Measurements from ENCODE around the gene EXTL1.
A peak's percentile ranks its signal among the peaks of the same experiment; 100 is the strongest.

EXTL1 gene

DNA sequence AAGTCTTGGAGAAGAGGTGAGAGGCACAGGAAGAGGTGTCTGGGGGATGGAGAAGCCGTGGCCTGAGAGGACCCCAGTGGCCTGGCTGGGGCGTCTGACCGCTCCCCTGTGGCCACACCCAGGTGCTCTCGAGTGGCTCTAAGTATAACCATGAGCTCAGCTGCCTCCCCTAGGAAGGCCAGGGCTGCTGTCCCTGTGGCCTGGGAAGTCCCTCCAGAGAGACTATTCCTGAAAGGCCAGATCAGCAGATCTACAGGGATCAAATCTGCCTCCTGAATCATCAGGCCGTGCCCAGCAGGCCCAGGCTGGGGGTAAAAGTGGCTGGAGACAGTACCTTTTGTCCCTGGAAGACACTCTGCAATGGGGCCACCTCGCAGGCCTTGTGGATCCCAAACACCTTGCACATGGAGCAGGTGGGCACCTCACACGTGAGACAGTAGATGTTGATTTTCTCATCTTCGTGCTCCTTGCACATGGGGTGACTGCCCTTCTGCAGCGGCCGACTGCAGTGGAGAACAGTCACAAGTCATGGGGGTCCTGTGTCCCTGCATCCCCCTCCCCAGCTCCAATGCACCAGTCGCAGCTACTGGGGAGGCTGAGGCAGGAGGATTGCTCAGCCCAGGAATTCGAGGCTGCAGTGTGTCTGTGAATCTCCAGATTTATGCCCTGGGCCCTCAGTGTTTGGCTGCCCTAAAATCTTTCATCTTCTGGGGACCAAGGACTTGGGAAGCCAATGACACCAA is 39.4 kb downstream of the EXTL1 start:
- H3K9me3 Mint-ChIP-seq, result no peaks in the 10 kb centered on the region
- TF ChIP-seq, protein P1, sequence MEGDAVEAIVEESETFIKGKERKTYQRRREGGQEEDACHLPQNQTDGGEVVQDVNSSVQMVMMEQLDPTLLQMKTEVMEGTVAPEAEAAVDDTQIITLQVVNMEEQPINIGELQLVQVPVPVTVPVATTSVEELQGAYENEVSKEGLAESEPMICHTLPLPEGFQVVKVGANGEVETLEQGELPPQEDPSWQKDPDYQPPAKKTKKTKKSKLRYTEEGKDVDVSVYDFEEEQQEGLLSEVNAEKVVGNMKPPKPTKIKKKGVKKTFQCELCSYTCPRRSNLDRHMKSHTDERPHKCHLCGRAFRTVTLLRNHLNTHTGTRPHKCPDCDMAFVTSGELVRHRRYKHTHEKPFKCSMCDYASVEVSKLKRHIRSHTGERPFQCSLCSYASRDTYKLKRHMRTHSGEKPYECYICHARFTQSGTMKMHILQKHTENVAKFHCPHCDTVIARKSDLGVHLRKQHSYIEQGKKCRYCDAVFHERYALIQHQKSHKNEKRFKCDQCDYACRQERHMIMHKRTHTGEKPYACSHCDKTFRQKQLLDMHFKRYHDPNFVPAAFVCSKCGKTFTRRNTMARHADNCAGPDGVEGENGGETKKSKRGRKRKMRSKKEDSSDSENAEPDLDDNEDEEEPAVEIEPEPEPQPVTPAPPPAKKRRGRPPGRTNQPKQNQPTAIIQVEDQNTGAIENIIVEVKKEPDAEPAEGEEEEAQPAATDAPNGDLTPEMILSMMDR (IDR thresholded peaks at IDR 0.05; ENCODE audit: unreplicated experiment in 3 of 3), result no peak
- peaks cover 32% of the 10 kb centered on the region for H3K4me1 Mint-ChIP-seq
- H3K4me3 Mint-ChIP-seq, result no peak overlapping the region
- peaks cover 18% of the 10 kb centered on the region for H3K27me3 Mint-ChIP-seq (ENCODE audit: low read depth)
- H3K27ac Mint-ChIP-seq, result no peak overlapping the region
- H3K36me3 Mint-ChIP-seq (ENCODE audit: low read depth), result no peaks in the 10 kb centered on the region

DNA sequence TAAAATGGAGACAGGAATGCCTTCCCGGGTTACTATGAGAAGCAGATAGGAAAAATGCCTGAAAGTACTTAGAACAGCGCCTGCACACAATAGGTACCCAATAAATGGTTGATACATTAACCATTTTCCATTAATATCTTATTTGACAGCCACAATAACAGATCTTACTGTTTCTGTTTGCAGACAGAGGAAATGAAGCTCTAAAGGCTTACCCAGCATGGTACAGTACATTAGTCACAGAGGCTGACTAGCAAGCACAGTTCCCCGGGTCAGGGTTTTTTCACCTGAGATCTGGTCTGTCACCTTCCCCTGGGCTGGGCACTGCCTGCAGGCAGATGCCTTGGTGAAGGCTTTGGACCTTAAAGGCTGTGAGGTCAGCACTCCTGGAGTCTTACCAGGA is 43.0 kb downstream of the EXTL1 start:
- peaks cover 23% of the 10 kb centered on the region for H3K27me3 Mint-ChIP-seq (ENCODE audit: low read depth)
- no peaks in the 10 kb centered on the region for H3K9me3 Mint-ChIP-seq
- peaks cover 45% of the 10 kb centered on the region for H3K4me1 Mint-ChIP-seq
- peak overlapping the region in 1 of 3 experiments; percentile 38 for H3K4me3 Mint-ChIP-seq
- peak overlapping the region in 2 of 3 experiments; percentile 57 to 72 for H3K27ac Mint-ChIP-seq
- TF ChIP-seq, protein P1 (IDR thresholded peaks at IDR 0.05; ENCODE audit: unreplicated experiment in 3 of 3), result no peak
- H3K36me3 Mint-ChIP-seq (ENCODE audit: low read depth), result no peaks in the 10 kb centered on the region

- Mint-ChIP-seq H3K27ac (no peak overlapping the region), H3K4me3 (peak overlapping the region in 2 of 3 experiments; percentile 81 to 90), H3K9me3 (no peaks in the 10 kb centered on the region), H3K4me1 (peaks cover 36% of the 10 kb centered on the region), H3K27me3 (ENCODE audit: low read depth) (peaks cover 18% of the 10 kb centered on the region), H3K36me3 (ENCODE audit: low read depth) (no peaks in the 10 kb centered on the region)
- TF ChIP-seq, protein P1 (IDR thresholded peaks at IDR 0.05; ENCODE audit: unreplicated experiment in 3 of 3), result no peak
Measured at GRCh38 chr1:26066160-26066559, 44.6 kb downstream of the EXTL1 start.

DNA sequence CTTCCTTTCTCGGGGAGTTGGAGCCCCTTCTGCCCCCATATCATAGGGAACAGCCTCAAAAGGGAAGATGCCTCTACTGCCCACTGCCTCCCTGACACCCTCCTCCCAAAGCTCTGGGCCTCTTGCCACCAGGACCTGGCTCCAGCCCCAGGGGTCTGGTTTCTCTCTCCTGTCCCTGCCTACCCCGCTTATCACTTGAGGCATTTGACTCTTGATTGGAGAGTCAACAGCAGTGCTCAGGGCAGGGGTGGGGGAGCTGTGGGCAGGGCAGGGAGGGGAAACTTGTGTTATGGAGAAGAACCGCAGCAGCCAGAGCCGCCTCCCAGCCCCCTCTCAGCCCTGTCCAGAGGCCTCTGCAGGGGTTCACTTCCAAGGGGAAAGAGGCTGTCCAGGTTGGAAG is 45.3 kb downstream of the EXTL1 start:
- no peaks in the 10 kb centered on the region for H3K36me3 Mint-ChIP-seq (ENCODE audit: low read depth)
- TF ChIP-seq, protein P1 (IDR thresholded peaks at IDR 0.05; ENCODE audit: unreplicated experiment in 3 of 3), result no peak
- H3K27ac Mint-ChIP-seq, result no peak overlapping the region
- peaks cover 36% of the 10 kb centered on the region for H3K4me1 Mint-ChIP-seq
- H3K9me3 Mint-ChIP-seq, result no peaks in the 10 kb centered on the region
- H3K4me3 Mint-ChIP-seq, result peak overlapping the region in 2 of 3 experiments; percentile 81 to 90
- H3K27me3 Mint-ChIP-seq (ENCODE audit: low read depth), result peaks cover 22% of the 10 kb centered on the region

- Mint-ChIP-seq H3K27me3 (ENCODE audit: low read depth) (peaks cover 27% of the 10 kb centered on the region), H3K4me3 (peak within 1 kb of the TSS; percentile 56 to 90 (median 81)), H3K36me3 (ENCODE audit: low read depth) (no peaks in the 10 kb centered on the region), H3K27ac (peak within 1 kb of the TSS; percentile 63 to 75 (median 66)), H3K4me1 (peaks cover 42% of the 10 kb centered on the region), H3K9me3 (no peaks in the 10 kb centered on the region)
- TF ChIP-seq, protein P1 (IDR thresholded peaks at IDR 0.05; ENCODE audit: unreplicated experiment in 3 of 3), result no peak
Measured at GRCh38 chr1:26067432-26067911, 45.9 kb downstream of the EXTL1 start, which contains the start of gene TRIM63. Gene TRIM63 (minus strand): TSS chr1:26067630. CDS start chr1:26067494, 136 bp downstream.

- Mint-ChIP-seq H3K36me3 (ENCODE audit: low read depth) (no peaks in the 10 kb centered on the region), H3K9me3 (no peaks in the 10 kb centered on the region), H3K27ac (no peak overlapping the region), H3K27me3 (ENCODE audit: low read depth) (peaks cover 41% of the 10 kb centered on the region), H3K4me1 (peaks cover 32% of the 10 kb centered on the region), H3K4me3 (no peak overlapping the region)
- TF ChIP-seq, protein P1 (IDR thresholded peaks at IDR 0.05; ENCODE audit: unreplicated experiment in 3 of 3), result no peak
Measured at GRCh38 chr1:26069941-26070295, 48.3 kb downstream of the EXTL1 start.
